ENCODE data around the gene IGFALS.

The IGFALS gene

GRCh38 chr16:1775006-1775845 is 18.3 kb downstream of the IGFALS start:
- no peak for DNase-seq

- DNase-seq: no peak
These were observed 19.1 kb downstream of the IGFALS start for GRCh38 chr16:1774448-1774780.

GRCh38 chr16:1773703-1774447 is 19.6 kb downstream of the IGFALS start:
- DNase-seq: no peak

GRCh38 chr16:1772908-1773702 is 20.4 kb downstream of the IGFALS start, which contains the start of gene MRPS34:
MRPS34 (minus strand) TSS chr16:1773134; CDS start chr16:1773119, 15 bp downstream.
- DNase-seq: peak; percentile 87

GRCh38 chr16:1772362-1772907 is 21.1 kb downstream of the IGFALS start, which contains the start of gene EME2:
EME2 (plus strand) TSS chr16:1772810; CDS start chr16:1773228, 418 bp downstream.
- DNase-seq: peak; percentile 27

GRCh38 chr16:1771864-1772361 is 21.6 kb downstream of the IGFALS start:
- DNase-seq: no peak

- DNase-seq: peak; percentile 53
These were observed 22.2 kb downstream of the IGFALS start, which contains the start of gene NME3 for GRCh38 chr16:1771188-1771863. NME3 (minus strand) TSS chr16:1771543; CDS start chr16:1771534, 9 bp downstream.

GRCh38 chr16:1770328-1771187 is 22.9 kb downstream of the IGFALS start:
- DNase-seq: no peak

GRCh38 chr16:1769402-1770300 is 23.9 kb downstream of the IGFALS start:
- no peak for DNase-seq

- no peak for DNase-seq
These were observed 24.6 kb downstream of the IGFALS start for GRCh38 chr16:1768767-1769401.

GRCh38 chr16:1768061-1768766 is 25.3 kb downstream of the IGFALS start:
- DNase-seq: no peak

GRCh38 chr16:1767116-1767994 is 26.1 kb downstream of the IGFALS start:
- DNase-seq: no peak

- no peak for DNase-seq
These were observed 26.8 kb downstream of the IGFALS start for GRCh38 chr16:1766701-1767100.

- no peak for DNase-seq
These were observed 27.3 kb downstream of the IGFALS start for GRCh38 chr16:1766231-1766630.

GRCh38 chr16:1765826-1766225 is 27.7 kb downstream of the IGFALS start:
- DNase-seq: no peak

GRCh38 chr16:1764971-1765370 is 28.5 kb downstream of the IGFALS start:
- no peak for DNase-seq

Measured in NCI-H2171 (cell line).